Mesenchymal stem cell (in vitro differentiated cells and primary cell): ENCODE data around the gene CTSC.
"Not testable (repeated sequence)": the region's sequence is repeated elsewhere in the genome, so short reads cannot be mapped to it uniquely, and the experiment has no call there.

Experiments
- DNase-seq: peaks from one replicate; pipeline ENCODE4 v3.0.0-alpha.2; 2013
- H2AFZ ChIP-seq: one replicate; pipeline ENCODE4 v1.6.1; 2013; ENCODE audit warnings: low read depth, mild to moderate bottlenecking, control low read depth, inconsistent platforms, low read length, moderate library complexity
- H2AK5ac ChIP-seq: 2 replicates; pipeline ENCODE4 v1.6.1; 2013; ENCODE audit warnings: low read length, moderate library complexity, mild to moderate bottlenecking, inconsistent platforms; ENCODE audit not compliant: severe bottlenecking
- H2BK120ac ChIP-seq: one replicate; pipeline ENCODE4 v1.6.1; 2013; ENCODE audit warnings: low read depth, mild to moderate bottlenecking, inconsistent platforms, low read length, moderate library complexity
- H2BK12ac ChIP-seq, 2 experiments: one replicate each; pipeline ENCODE4 v1.6.1; 2013; ENCODE audit warnings: inconsistent platforms in 2 of 2, low read length in 2 of 2, mild to moderate bottlenecking in 2 of 2, moderate library complexity in 2 of 2, control low read depth in 1 of 2
- H2BK15ac ChIP-seq: one replicate; pipeline ENCODE4 v1.6.1; 2013; ENCODE audit warnings: mild to moderate bottlenecking, low read depth, inconsistent platforms; ENCODE audit not compliant: poor library complexity, severe bottlenecking
- H2BK5ac ChIP-seq: 2 replicates; pipeline ENCODE4 v1.6.1; 2013; ENCODE audit warnings: low read depth, mild to moderate bottlenecking, low read length, control low read depth, inconsistent platforms; ENCODE audit not compliant: poor library complexity, severe bottlenecking
- H3K14ac ChIP-seq, 2 experiments: one replicate each; pipeline ENCODE4 v1.6.1; 2013; ENCODE audit warnings: inconsistent platforms in 2 of 2, low read length in 2 of 2, control low read depth in 1 of 2, mild to moderate bottlenecking in 1 of 2, moderate library complexity in 1 of 2
- H3K18ac ChIP-seq, 2 experiments: one replicate each; pipeline ENCODE4 v1.6.1; 2013; ENCODE audit warnings: inconsistent platforms in 2 of 2, low read length in 2 of 2, control low read depth in 1 of 2, low read depth in 1 of 2, mild to moderate bottlenecking in 1 of 2
- H3K23ac ChIP-seq, 2 experiments: one replicate each; pipeline ENCODE4 v1.6.1; 2013; ENCODE audit warnings: inconsistent platforms in 2 of 2, low read length in 2 of 2, mild to moderate bottlenecking in 2 of 2, moderate library complexity in 2 of 2, control low read depth in 1 of 2
- H3K27ac ChIP-seq: 2 replicates; pipeline ENCODE4 v1.5.1; 2013; ENCODE audit warnings: mild to moderate bottlenecking, moderate library complexity, low read length, control low read depth, inconsistent platforms; ENCODE audit not compliant: poor library complexity, severe bottlenecking
- H3K27me3 ChIP-seq, 2 experiments: 2 replicates each; pipeline versions ENCODE4 v1.6.1 to v1.7.0; 2013; ENCODE audit warnings: low read length in 2 of 2, mild to moderate bottlenecking in 2 of 2, moderate library complexity in 2 of 2, control low read depth in 1 of 2, inconsistent platforms in 1 of 2; ENCODE audit not compliant: control insufficient read depth in 1 of 2, insufficient read depth in 1 of 2
- H3K36me3 ChIP-seq, 2 experiments: 2 replicates each; pipeline versions ENCODE4 v1.6.1 to v1.7.0; 2013; ENCODE audit warnings: low read length in 2 of 2, control low read depth in 1 of 2, inconsistent platforms in 1 of 2, low read depth in 1 of 2, mild to moderate bottlenecking in 1 of 2; ENCODE audit not compliant: insufficient read depth in 2 of 2, control insufficient read depth in 1 of 2
- H3K4ac ChIP-seq, 2 experiments: one replicate each; pipeline ENCODE4 v1.6.1; 2013; ENCODE audit warnings: inconsistent platforms in 2 of 2, low read length in 2 of 2, mild to moderate bottlenecking in 2 of 2, moderate library complexity in 2 of 2, control low read depth in 1 of 2, low read depth in 1 of 2
- H3K4me1 ChIP-seq: 2 replicates; pipeline ENCODE4 v1.6.1; 2013; ENCODE audit warnings: low read depth, low read length, control low read depth; ENCODE audit not compliant: control insufficient read depth, insufficient read depth
- H3K4me2 ChIP-seq: 2 replicates; pipeline ENCODE4 v1.6.1; 2013; ENCODE audit warnings: low read length, mild to moderate bottlenecking, inconsistent platforms; ENCODE audit not compliant: poor library complexity, severe bottlenecking
- H3K4me3 ChIP-seq, 2 experiments: 2 replicates each; pipeline versions ENCODE4 v1.5.1 to v1.7.0; 2013; ENCODE audit warnings: low read length in 2 of 2, mild to moderate bottlenecking in 2 of 2, control low read depth in 1 of 2, low read depth in 1 of 2; ENCODE audit not compliant: insufficient read depth in 1 of 2
- H3K79me1 ChIP-seq: replicated peaks from 2 replicates; pipeline ENCODE4 v1.6.1; 2013; ENCODE audit warnings: mild to moderate bottlenecking, control low read depth, low read length, inconsistent platforms; ENCODE audit not compliant: poor library complexity, severe bottlenecking
- H3K9ac ChIP-seq: 2 replicates; pipeline ENCODE4 v1.7.0; 2013; ENCODE audit warnings: mild to moderate bottlenecking, low read length, moderate library complexity
- H3K9me3 ChIP-seq: 2 replicates; pipeline ENCODE4 v1.7.0; 2013; ENCODE audit warnings: mild to moderate bottlenecking, low read length; ENCODE audit not compliant: control insufficient read depth
- H4K8ac ChIP-seq: one replicate; pipeline ENCODE4 v1.6.1; 2013; ENCODE audit warnings: inconsistent platforms, mild to moderate bottlenecking, low read length, moderate library complexity
- H4K91ac ChIP-seq: one replicate; pipeline ENCODE4 v1.6.1; 2013; ENCODE audit warnings: mild to moderate bottlenecking, low read length, inconsistent platforms
- WGBS: methylation state at CpG from one replicate; pipeline ENCODE4 v1.1.7; 2013; ENCODE audit warnings: mixed read lengths; 5-methylcytosine and 5-hydroxymethylcytosine counted together

CTSC gene

DNA sequence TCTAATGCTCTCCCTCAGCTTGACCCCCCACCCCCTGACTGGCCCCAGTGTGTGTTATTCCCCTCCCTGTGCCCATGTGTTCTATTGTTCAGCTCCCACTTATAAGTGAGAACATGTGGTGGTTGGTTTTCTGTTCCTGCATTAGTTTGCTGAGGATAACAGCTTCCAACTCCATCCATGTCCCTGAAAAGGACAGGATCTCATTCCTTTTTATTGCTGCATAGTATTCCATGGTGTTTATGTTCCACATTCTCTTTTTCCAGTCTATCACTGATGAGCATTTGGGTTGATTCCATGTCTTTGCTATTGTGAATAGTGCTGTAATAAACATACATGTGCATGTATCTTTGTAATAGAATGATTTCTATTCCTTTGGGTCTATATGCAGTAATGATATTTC is 16.1 kb downstream of the CTSC start:
- not testable (repeated sequence) for H3K27me3 ChIP-seq, H4K91ac ChIP-seq, H2BK5ac ChIP-seq, H3K14ac ChIP-seq, H3K79me1 ChIP-seq, H3K9ac ChIP-seq, H3K4ac ChIP-seq, H2BK15ac ChIP-seq, H3K4me1 ChIP-seq, H3K23ac ChIP-seq, H2BK120ac ChIP-seq, H4K8ac ChIP-seq, H2AFZ ChIP-seq, H3K4me2 ChIP-seq, H3K4me3 ChIP-seq, H2BK12ac ChIP-seq, DNase-seq, H2AK5ac ChIP-seq, H3K9me3 ChIP-seq, H3K27ac ChIP-seq
- Histone ChIP-seq H3K36me3 (peaks cover 3 to 25% of the 10 kb centered on the region in 2 experiments), H3K18ac (peak overlapping the region in 1 of 2 experiments; percentile 3)

DNA sequence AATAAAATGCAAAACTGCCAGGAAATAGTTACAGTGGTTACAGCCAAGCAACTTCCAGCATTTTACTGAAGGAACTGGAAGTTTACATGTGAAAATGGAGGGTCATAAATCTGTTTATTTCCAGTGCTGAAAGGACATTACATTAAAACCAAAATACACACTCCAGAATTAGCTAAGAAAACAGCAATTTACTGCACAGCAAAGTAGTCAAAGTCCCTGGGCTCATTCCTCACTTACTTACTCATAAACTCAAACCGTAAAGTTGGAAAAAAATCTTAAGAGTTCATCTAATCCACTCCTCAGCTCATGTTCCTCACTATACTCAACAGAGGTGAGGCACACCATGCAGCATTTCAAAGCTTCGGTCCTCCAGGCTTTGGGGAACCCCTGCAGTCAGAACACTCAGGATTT is 17.4 kb downstream of the CTSC start:
- 33% methylated on average over 2 of the region's 2 CpGs for WGBS
- peak; percentile 87 for DNase-seq
- no peak overlapping the region for H2AFZ ChIP-seq
- H3K4me1 ChIP-seq: peaks cover 1% of the 10 kb centered on the region
- no peak overlapping the region for H2BK15ac ChIP-seq
- no peak overlapping the region for H2BK5ac ChIP-seq
- no peak overlapping the region for H4K8ac ChIP-seq
- no peak overlapping the region for H3K14ac ChIP-seq
- no peak overlapping the region for H3K18ac ChIP-seq
- H4K91ac ChIP-seq: no peak overlapping the region
- H3K23ac ChIP-seq: no peak overlapping the region
- no peak overlapping the region for H3K4me2 ChIP-seq
- H2BK120ac ChIP-seq: no peak overlapping the region
- no peaks in the 10 kb centered on the region for H3K9me3 ChIP-seq
- no peak overlapping the region for H2AK5ac ChIP-seq
- H3K79me1 ChIP-seq: peaks cover 8% of the 10 kb centered on the region
- H3K9ac ChIP-seq: peak overlapping the region; percentile 8
- no peak overlapping the region for H3K4ac ChIP-seq
- H2BK12ac ChIP-seq: no peak overlapping the region
- H3K4me3 ChIP-seq: no peak overlapping the region
- H3K27ac ChIP-seq: peak overlapping the region; percentile 57
- H3K27me3 ChIP-seq: no peaks in the 10 kb centered on the region
- peaks cover 0 to 13% of the 10 kb centered on the region in 2 experiments for H3K36me3 ChIP-seq

GRCh38 chr11:88318017-88318416 is 19.5 kb downstream of the CTSC start:
- no peak overlapping the region for H3K4me3 ChIP-seq
- H4K8ac ChIP-seq: no peak overlapping the region
- H3K27me3 ChIP-seq: no peaks in the 10 kb centered on the region
- no CpG with 5 or more reads among the region's 2 CpGs for WGBS
- no peak overlapping the region for H2AK5ac ChIP-seq
- no peak overlapping the region for H3K23ac ChIP-seq
- peaks cover 1% of the 10 kb centered on the region for H3K4me1 ChIP-seq
- H3K9ac ChIP-seq: no peak overlapping the region
- H3K4ac ChIP-seq: no peak overlapping the region
- peaks cover 0 to 3% of the 10 kb centered on the region in 2 experiments for H3K36me3 ChIP-seq
- no peak overlapping the region for H3K18ac ChIP-seq
- H2BK120ac ChIP-seq: no peak overlapping the region
- no peak overlapping the region for H3K27ac ChIP-seq
- no peak overlapping the region for H3K4me2 ChIP-seq
- peaks cover 13% of the 10 kb centered on the region for H3K79me1 ChIP-seq
- no peak for DNase-seq
- H4K91ac ChIP-seq: no peak overlapping the region
- H2BK12ac ChIP-seq: no peak overlapping the region
- H3K9me3 ChIP-seq: no peaks in the 10 kb centered on the region
- no peak overlapping the region for H3K14ac ChIP-seq
- H2BK5ac ChIP-seq: no peak overlapping the region
- H2AFZ ChIP-seq: no peak overlapping the region
- no peak overlapping the region for H2BK15ac ChIP-seq

- Histone ChIP-seq H3K9me3 (no peaks in the 10 kb centered on the region), H2BK5ac (no peak overlapping the region), H3K4me2 (no peak overlapping the region), H3K18ac (no peak overlapping the region), H3K36me3 (peaks cover 0 to 3% of the 10 kb centered on the region in 2 experiments), H2BK120ac (no peak overlapping the region), H3K4me3 (no peak overlapping the region), H3K79me1 (peaks cover 13% of the 10 kb centered on the region), H3K4me1 (peaks cover 1% of the 10 kb centered on the region), H2AFZ (no peak overlapping the region), H3K27me3 (no peaks in the 10 kb centered on the region), H2BK12ac (no peak overlapping the region), H3K27ac (no peak overlapping the region), H3K23ac (no peak overlapping the region), H4K8ac (no peak overlapping the region), H3K9ac (no peak overlapping the region), H2BK15ac (no peak overlapping the region), H3K4ac (no peak overlapping the region), H2AK5ac (no peak overlapping the region), H3K14ac (no peak overlapping the region), H4K91ac (no peak overlapping the region)
- no peak for DNase-seq
- WGBS: 96% methylated on average over 5 of the region's 5 CpGs
Observed at GRCh38 chr11:88317536-88317935, 20.0 kb downstream of the CTSC start.
